ENCODE results near the gene ASIC2.

Gene ASIC2

DNA sequence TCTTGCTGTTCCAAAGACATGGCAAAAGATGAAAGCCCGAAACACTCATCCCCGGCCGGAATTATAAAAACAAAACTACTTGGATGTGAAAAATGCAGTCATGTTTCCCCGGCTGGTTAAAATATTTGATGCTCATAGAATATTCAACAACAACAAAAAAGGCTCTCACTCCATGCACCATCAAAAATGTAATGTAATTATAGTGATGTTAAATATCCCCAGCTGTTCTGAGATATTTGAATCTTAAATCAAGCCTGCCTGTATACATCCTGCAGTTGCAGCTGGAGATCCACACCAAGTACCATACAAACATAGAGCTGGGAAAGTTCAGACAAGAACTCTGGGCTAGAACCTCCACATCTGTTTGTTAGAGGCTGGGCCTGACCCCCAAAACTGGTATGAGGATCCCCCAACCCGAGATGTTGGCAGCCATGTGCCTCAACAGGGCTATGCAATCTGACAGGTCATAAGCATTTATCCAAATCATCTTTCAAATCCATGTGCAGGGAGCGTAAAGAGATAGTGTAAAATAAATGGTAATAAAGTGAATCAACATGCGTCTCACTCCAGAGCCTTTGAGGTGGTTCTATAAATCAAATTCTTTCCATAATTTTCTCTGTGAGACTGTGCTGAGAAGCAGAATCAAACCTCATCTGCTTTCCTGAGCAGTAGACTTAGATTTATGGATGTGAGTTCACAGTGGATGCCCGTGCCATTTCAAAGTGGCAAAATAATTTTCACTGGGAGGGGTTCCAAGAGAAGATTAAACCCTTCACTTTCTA lies 12.7 kb downstream of the ASIC2 start:
- H3K4me3 ChIP-seq (ENCODE audit: low read depth, low read length), result no peak overlapping the region
- TF ChIP-seq, protein P1, sequence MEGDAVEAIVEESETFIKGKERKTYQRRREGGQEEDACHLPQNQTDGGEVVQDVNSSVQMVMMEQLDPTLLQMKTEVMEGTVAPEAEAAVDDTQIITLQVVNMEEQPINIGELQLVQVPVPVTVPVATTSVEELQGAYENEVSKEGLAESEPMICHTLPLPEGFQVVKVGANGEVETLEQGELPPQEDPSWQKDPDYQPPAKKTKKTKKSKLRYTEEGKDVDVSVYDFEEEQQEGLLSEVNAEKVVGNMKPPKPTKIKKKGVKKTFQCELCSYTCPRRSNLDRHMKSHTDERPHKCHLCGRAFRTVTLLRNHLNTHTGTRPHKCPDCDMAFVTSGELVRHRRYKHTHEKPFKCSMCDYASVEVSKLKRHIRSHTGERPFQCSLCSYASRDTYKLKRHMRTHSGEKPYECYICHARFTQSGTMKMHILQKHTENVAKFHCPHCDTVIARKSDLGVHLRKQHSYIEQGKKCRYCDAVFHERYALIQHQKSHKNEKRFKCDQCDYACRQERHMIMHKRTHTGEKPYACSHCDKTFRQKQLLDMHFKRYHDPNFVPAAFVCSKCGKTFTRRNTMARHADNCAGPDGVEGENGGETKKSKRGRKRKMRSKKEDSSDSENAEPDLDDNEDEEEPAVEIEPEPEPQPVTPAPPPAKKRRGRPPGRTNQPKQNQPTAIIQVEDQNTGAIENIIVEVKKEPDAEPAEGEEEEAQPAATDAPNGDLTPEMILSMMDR (IDR thresholded peaks at IDR 0.05; ENCODE audit: control insufficient read depth, extremely low read depth, insufficient read depth), result no peak
- no peak for DNase-seq (ENCODE audit: low read depth)

DNA sequence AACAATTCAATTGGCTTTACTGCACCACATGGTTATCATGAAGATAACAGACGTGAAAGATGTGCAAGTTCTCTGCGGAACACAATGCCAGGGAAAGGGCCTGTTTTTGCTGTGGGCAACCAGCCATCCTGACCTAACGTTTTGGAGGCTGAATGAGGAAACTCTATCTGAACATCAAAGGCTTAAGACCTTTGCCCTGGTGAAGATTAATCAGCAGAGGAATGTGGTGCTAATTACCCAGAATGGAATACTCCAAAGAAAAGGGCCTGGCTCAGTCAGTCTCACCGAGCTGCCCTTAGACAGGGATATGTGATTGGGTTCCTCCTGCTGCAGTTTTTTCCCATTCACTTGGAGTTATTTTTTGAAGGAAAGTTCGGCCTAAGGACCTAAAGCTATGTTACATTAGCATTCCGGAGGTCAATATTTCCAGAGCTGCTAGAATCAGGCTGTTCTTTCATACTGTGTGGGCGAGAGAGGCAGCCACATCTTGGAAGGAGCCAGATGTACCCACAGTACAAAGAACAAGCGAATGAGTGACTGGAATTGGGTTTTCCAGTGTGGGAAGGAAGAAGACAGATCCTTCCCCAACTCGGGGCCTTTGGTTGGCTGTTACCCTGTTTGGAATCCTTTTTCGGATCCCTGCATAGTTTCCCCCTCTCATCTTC lies 15.5 kb downstream of the ASIC2 start:
- DNase-seq (ENCODE audit: low read depth), result no peak
- no peak overlapping the region for H3K4me3 ChIP-seq (ENCODE audit: low read depth, low read length)
- TF ChIP-seq, protein P1 (IDR thresholded peaks at IDR 0.05; ENCODE audit: control insufficient read depth, extremely low read depth, insufficient read depth), result no peak

DNA sequence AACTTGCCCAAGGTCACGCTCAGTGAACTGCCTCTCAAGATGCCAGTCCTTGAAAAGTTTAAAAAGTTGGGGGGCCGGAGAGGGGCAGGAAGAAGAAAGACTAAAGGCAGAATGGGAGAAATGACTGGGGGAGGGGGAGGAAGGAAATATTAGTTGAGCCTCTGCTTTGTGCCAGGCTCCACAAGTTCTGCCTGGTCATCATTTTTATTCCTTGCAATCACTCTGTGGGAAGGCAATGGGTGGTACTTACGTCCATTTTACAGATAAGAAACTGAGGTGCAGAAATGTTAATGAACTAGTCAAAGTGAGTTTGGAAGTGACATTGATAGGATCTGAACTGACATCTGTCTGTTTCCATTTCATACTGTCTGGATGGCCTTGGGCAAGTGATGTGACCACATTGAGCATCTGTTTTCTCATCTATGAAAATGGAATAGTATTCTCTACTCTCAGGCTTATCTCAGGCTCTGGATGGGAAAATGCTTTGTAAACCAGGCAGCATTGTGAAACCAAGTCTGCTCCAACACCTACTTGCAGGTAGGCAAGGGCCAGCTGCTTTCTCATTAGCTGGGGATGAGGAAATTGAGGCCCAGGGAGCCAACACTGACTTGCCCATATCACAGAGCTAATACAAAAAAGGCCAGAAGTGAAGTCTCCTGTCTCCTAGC lies 19.2 kb downstream of the ASIC2 start:
- DNase-seq (ENCODE audit: low read depth), result no peak
- no peak overlapping the region for H3K4me3 ChIP-seq (ENCODE audit: low read depth, low read length)
- TF ChIP-seq, protein P1 (IDR thresholded peaks at IDR 0.05; ENCODE audit: control insufficient read depth, extremely low read depth, insufficient read depth), result no peak

DNA sequence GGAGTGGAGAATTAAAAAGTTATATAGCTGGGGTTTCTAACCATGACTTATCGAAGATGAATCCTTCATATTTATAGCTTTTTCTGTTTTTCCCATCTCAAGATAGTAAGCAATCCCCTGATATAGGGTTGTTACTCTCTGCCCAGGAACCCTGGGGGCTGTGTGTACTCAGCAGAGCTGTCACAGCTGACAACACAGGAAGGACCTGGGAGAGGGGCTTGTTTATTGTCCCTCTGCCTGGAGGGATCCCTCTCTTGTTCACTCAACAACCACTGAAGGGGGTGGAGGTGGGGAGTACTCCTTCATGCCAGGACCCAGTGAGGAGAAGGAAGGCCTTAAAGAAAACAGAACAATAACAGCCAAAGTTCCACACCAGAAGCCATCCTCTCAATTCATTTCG lies 19.8 kb downstream of the ASIC2 start:
- no peak overlapping the region for H3K4me3 ChIP-seq (ENCODE audit: low read depth, low read length)
- TF ChIP-seq, protein P1 (IDR thresholded peaks at IDR 0.05; ENCODE audit: control insufficient read depth, extremely low read depth, insufficient read depth), result no peak
- no peak for DNase-seq (ENCODE audit: low read depth)

DNA sequence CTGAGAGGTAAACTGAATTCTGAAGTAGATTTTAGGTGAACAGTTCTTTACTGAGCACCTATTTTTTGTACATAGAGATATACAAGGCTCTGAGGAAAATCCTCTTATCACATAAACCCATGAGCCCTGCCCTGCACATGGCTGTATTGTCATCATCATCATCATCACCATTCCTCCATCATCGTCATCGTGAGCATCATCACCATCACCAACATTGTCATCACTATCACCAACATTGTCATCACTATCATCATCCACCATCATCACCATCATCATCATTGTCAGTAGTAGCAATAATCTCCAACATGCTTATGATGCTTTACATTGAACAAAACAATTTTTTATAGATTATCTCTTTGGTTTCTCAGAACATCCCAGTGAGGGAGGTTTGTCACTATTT lies 20.7 kb downstream of the ASIC2 start:
- no peak overlapping the region for H3K4me3 ChIP-seq (ENCODE audit: low read depth, low read length)
- DNase-seq (ENCODE audit: low read depth), result no peak
- TF ChIP-seq, protein P1 (IDR thresholded peaks at IDR 0.05; ENCODE audit: control insufficient read depth, extremely low read depth, insufficient read depth), result no peak

DNA sequence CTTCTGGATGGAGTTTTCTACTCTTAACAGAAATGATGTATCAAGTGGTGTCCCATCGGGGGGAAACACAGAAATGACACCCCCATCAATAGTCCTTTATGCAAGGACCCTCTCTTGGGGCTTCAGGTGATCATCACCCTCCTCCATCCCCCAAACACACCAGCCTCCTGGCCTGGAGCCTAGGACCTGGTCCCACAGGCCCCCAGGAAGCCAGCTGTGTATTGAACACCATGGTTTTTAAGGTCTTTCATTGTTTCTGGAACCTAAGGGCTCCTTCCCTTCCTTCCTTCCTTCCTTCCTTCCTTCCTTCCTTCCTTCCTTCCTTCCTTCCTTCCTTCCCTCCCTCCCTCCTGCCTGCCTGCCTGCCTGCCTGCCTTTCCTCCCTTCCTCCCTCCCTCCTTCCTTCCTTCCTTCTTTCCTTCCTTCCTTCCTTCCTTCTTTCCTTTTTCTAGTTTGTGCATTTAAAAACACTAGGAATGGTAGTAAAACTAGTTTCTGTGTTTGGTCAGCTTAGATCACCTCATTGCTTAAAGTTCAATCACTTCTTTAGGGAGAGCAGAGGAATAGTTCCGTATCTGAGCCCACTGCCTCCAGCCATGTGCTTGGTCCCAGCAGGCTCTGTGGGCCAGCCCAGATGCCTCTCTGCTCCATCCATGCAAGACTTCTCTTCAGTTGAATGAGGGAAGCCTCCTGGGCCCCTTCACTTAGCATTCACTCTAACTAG lies 23.6 kb downstream of the ASIC2 start:
- no peak for DNase-seq (ENCODE audit: low read depth)
- TF ChIP-seq, protein P1 (IDR thresholded peaks at IDR 0.05; ENCODE audit: control insufficient read depth, extremely low read depth, insufficient read depth), result no peak
- no peak overlapping the region for H3K4me3 ChIP-seq (ENCODE audit: low read depth, low read length)

All from LNCaP clone FGC (cell line).